B cell (primary cell): Measurements from ENCODE around the gene CALHM4.

Experiments
- EZH2 ChIP-seq: IDR thresholded peaks from 2 replicates; pipeline ENCODE4 v1.6.1; 2012; ENCODE audit warnings: borderline replicate concordance, low read depth, mild to moderate bottlenecking, moderate library complexity, low read length; ENCODE audit not compliant: insufficient read depth, poor library complexity, severe bottlenecking
- TF ChIP-seq, protein P1 (sequence below): fragments of 200-600 bp; IDR thresholded peaks from one replicate; pipeline ENCODE4 v1.8.0; 2022; ENCODE audit warnings: antibody characterized with exemption, mild to moderate bottlenecking

DNA sequence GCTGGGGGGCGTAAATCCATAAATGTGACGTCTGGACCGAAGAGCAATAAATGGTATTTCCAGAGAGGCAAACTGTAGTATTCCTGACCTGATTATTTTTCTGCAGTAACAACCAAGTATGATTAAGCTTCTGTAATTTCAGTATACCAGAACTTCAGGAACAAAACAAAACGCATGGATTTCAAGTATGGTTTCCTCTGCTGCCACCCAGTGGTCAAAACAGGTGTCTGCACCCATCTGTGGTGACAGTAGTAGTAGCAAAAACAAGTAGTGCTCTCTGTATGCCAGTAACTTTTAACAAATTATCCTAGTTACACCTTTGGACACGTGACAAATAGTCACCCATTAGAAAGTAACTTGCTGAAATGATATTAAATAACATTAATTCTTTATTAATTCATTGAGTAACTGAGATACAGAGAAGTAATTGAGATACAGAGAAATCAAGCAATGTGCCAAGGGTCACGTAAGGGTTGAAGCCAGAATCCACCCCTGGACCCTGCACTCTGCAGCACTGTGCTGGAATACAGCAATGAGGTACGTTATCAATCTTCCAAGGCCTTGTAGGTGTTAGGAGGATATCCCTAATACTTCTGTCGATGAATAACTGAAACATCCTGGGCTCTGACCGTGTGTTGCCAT, 7.9 kb downstream of the CALHM4 start:
- TF ChIP-seq, protein P1, sequence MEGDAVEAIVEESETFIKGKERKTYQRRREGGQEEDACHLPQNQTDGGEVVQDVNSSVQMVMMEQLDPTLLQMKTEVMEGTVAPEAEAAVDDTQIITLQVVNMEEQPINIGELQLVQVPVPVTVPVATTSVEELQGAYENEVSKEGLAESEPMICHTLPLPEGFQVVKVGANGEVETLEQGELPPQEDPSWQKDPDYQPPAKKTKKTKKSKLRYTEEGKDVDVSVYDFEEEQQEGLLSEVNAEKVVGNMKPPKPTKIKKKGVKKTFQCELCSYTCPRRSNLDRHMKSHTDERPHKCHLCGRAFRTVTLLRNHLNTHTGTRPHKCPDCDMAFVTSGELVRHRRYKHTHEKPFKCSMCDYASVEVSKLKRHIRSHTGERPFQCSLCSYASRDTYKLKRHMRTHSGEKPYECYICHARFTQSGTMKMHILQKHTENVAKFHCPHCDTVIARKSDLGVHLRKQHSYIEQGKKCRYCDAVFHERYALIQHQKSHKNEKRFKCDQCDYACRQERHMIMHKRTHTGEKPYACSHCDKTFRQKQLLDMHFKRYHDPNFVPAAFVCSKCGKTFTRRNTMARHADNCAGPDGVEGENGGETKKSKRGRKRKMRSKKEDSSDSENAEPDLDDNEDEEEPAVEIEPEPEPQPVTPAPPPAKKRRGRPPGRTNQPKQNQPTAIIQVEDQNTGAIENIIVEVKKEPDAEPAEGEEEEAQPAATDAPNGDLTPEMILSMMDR, result peak; percentile 98
- TF ChIP-seq EZH2, result no peak
